IMR-90 (cell line): Measurements from ENCODE around the gene FAM98B. TPM values are rescaled to one million over a fixed set of nuclear protein-coding genes. Genes with fewer than 3 reads are reported as not detected.

Experiments
- ATAC-seq: fragments of 200-7000 bp; cut with Tn5 transposase; 2 replicates; pipeline ENCODE4 v1.9.1; 2020; ENCODE audit warnings: low read depth, mild to moderate bottlenecking, moderate library complexity
- BruUV-seq: library from RNA; stranded (reverse); fragments of 400-500 nt; replicated peaks from 2 replicates; lab custom pipeline; 2021; lab: Mats Ljungman, UMichigan
- CTCF ChIA-PET: fragments of 300-600 bp; formaldehyde crosslinking; extraction: SDS; loops from one replicate; lab custom pipeline; 2021; ENCODE audit warnings: antibody characterized with exemption; lab: Yijun Ruan, JAX
- POLR2A ChIA-PET: fragments of 300-600 bp; sonication (Branson Sonifier 250); formaldehyde crosslinking; loops from one replicate; lab custom pipeline; 2022; ENCODE audit warnings: antibody characterized with exemption; ENCODE audit not compliant: unreplicated experiment; lab: Charles Lee
- DNase-seq: peaks from one replicate; pipeline ENCODE4 v3.0.0; 2013
- H2AFZ ChIP-seq: replicated peaks from 2 replicates; pipeline ENCODE3; 2013; ENCODE audit warnings: low read length, mild to moderate bottlenecking; ENCODE audit not compliant: poor library complexity
- H2AK5ac ChIP-seq: 2 replicates; pipeline ENCODE4 v1.6.1; 2013; ENCODE audit warnings: low read depth, low read length, inconsistent platforms
- H2AK9ac ChIP-seq: replicated peaks from 2 replicates; pipeline ENCODE3; 2013; ENCODE audit warnings: mild to moderate bottlenecking, low read depth, low read length, moderate library complexity; ENCODE audit not compliant: poor library complexity
- H2BK120ac ChIP-seq: 2 replicates; pipeline ENCODE4 v1.6.1; 2013; ENCODE audit warnings: low read depth, low read length, inconsistent platforms
- H2BK15ac ChIP-seq: 3 replicates; pipeline ENCODE4 v1.6.1; 2013; ENCODE audit warnings: low read depth, low read length, inconsistent platforms
- H2BK20ac ChIP-seq: 2 replicates; pipeline ENCODE4 v1.6.1; 2013; ENCODE audit warnings: low read depth, mild to moderate bottlenecking, inconsistent platforms, low read length, moderate library complexity
- H2BK5ac ChIP-seq: 2 replicates; pipeline ENCODE4 v1.6.1; 2013; ENCODE audit warnings: mild to moderate bottlenecking, low read depth, low read length, inconsistent platforms; ENCODE audit not compliant: poor library complexity, severe bottlenecking
- H3K14ac ChIP-seq: replicated peaks from 2 replicates; pipeline ENCODE4 v1.6.1; 2013; ENCODE audit warnings: low read depth, low read length, inconsistent platforms
- H3K18ac ChIP-seq: 2 replicates; pipeline ENCODE4 v1.6.1; 2013; ENCODE audit warnings: low read depth, low read length, control low read depth
- H3K23ac ChIP-seq: 2 replicates; pipeline ENCODE4 v1.6.1; 2013; ENCODE audit warnings: low read depth, low read length, inconsistent platforms
- H3K27ac ChIP-seq: 2 replicates; pipeline ENCODE4 v1.5.1; 2013; ENCODE audit warnings: mild to moderate bottlenecking, control low read depth, low read length; ENCODE audit not compliant: insufficient read depth
- H3K27me3 ChIP-seq: 2 replicates; pipeline ENCODE4 v1.6.1; 2013; ENCODE audit warnings: low read length; ENCODE audit not compliant: control insufficient read depth, insufficient read depth
- H3K36me3 ChIP-seq: 2 replicates; pipeline ENCODE4 v1.6.1; 2013; ENCODE audit warnings: low read length, mixed read lengths; ENCODE audit not compliant: control insufficient read depth, insufficient read depth
- H3K4ac ChIP-seq: 2 replicates; pipeline ENCODE4 v1.6.1; 2013; ENCODE audit warnings: low read depth, low read length, inconsistent platforms
- H3K4me1 ChIP-seq: 2 replicates; pipeline ENCODE4 v1.6.1; 2013; ENCODE audit warnings: low read length, mixed read lengths; ENCODE audit not compliant: control insufficient read depth, insufficient read depth
- H3K4me2 ChIP-seq: 2 replicates; pipeline ENCODE4 v1.6.1; 2013; ENCODE audit warnings: low read depth, mild to moderate bottlenecking, control low read depth, low read length, moderate library complexity
- H3K4me3 ChIP-seq: 2 replicates; pipeline ENCODE4 v1.5.1; 2013; ENCODE audit warnings: low read depth, mild to moderate bottlenecking, control low read depth, low read length, moderate library complexity; ENCODE audit not compliant: insufficient read depth
- H3K56ac ChIP-seq: 2 replicates; pipeline ENCODE4 v1.6.1; 2013; ENCODE audit warnings: low read length, inconsistent platforms; ENCODE audit not compliant: insufficient read depth; ENCODE audit errors: extremely low read depth
- H3K79me1 ChIP-seq, 2 experiments: 2 replicates each; pipeline ENCODE4 v1.6.1; 2013; ENCODE audit warnings: low read length in 2 of 2, inconsistent platforms in 1 of 2, low read depth in 1 of 2
- H3K9ac ChIP-seq: 2 replicates; pipeline ENCODE4 v1.6.1; 2013; ENCODE audit warnings: low read depth, low read length, control low read depth
- H3K9me1 ChIP-seq: 2 replicates; pipeline ENCODE4 v1.6.1; 2013; ENCODE audit warnings: low read length, inconsistent platforms; ENCODE audit not compliant: insufficient read depth
- H3K9me3 ChIP-seq: 2 replicates; pipeline ENCODE4 v1.6.1; 2013; ENCODE audit warnings: low read length; ENCODE audit not compliant: control insufficient read depth, insufficient read depth
- H4K20me1 ChIP-seq: 2 replicates; pipeline ENCODE4 v1.6.1; 2013; ENCODE audit warnings: low read length, inconsistent platforms; ENCODE audit not compliant: insufficient read depth
- H4K5ac ChIP-seq: 2 replicates; pipeline ENCODE4 v1.6.1; 2013; ENCODE audit warnings: mild to moderate bottlenecking, low read depth, low read length, control low read depth
- H4K8ac ChIP-seq, 2 experiments: 2 replicates each; pipeline ENCODE4 v1.6.1; 2013; ENCODE audit warnings: low read depth in 2 of 2, low read length in 2 of 2, control low read depth in 1 of 2, inconsistent platforms in 1 of 2
- H4K91ac ChIP-seq: 2 replicates; pipeline ENCODE4 v1.6.1; 2013; ENCODE audit warnings: low read depth, low read length, inconsistent platforms; ENCODE audit not compliant: insufficient read depth
- BHLHE40 ChIP-seq: fragments of 150-350 bp; IDR thresholded peaks from 2 replicates; pipeline ENCODE4 v1.6.1; 2016; ENCODE audit warnings: mild to moderate bottlenecking, low read depth, low read length
- CEBPB ChIP-seq: IDR thresholded peaks from 2 replicates; pipeline ENCODE4 v1.6.1; 2012; ENCODE audit warnings: low read depth, low read length, improper control_type of control experiment
- MAFK ChIP-seq: IDR thresholded peaks from 2 replicates; pipeline ENCODE4 v1.6.1; 2012; ENCODE audit warnings: low read depth, low read length, improper control_type of control experiment
- MAZ ChIP-seq: IDR thresholded peaks from 2 replicates; pipeline ENCODE4 v1.6.1; 2012; ENCODE audit warnings: low read depth, mild to moderate bottlenecking, low read length, improper control_type of control experiment, moderate library complexity, borderline replicate concordance
- RAD21 ChIP-seq: IDR thresholded peaks from 2 replicates; pipeline ENCODE4 v1.6.1; 2012; ENCODE audit warnings: low read length, improper control_type of control experiment
- WGBS, 2 experiments: methylation state at CpG; one replicate each; pipeline versions ENCODE4 v1.1.5 to v1.1.7; 2013; ENCODE audit warnings: missing lambda C conversion rate in 2 of 2; ENCODE audit not compliant: insufficient read length in 1 of 2; ENCODE audit errors: extremely low coverage in 2 of 2; 5-methylcytosine and 5-hydroxymethylcytosine counted together
- dilution Hi-C: fragments of 300-500 bp; cut with HindIII; formaldehyde crosslinking; loops from one replicate; pipeline ENCODE4 v1.14.3; 2018; ENCODE audit warnings: low sequenced_read_pairs; ENCODE audit not compliant: unreplicated experiment
- in situ Hi-C: fragments of 300-500 bp; cut with MboI; formaldehyde crosslinking; loops from 3 replicates; pipeline ENCODE4 v1.14.3; 2019; ENCODE audit warnings: low sequenced_read_pairs, inconsistent platforms, mixed read lengths
- intact Hi-C: fragments of 100-400 bp; cut with micrococcal nuclease; formaldehyde crosslinking; loops from 2 replicates; pipeline ENCODE4 v1.10.0; 2022
- polyA plus RNA-seq, 3 experiments: library from polyadenylated mRNA; depleted of rRNA; stranded (reverse); fragments of >200 nt; gene quantifications; 2 replicates each; pipeline ENCODE4 v1.2.3, GENCODE V29; 2012; ENCODE audit warnings: low replicate concordance in 1 of 3
- total RNA-seq: library from RNA; depleted of rRNA; stranded (reverse); fragments of >200 nt; gene quantifications from 2 replicates; pipeline ENCODE4 v1.2.3, GENCODE V29; 2012

FAM98B gene
- total and polyA plus RNA-seq, 2 of the 4 experiments (the other 2 are of a cell fraction) = 2.7 to 12.2 TPM

- ATAC-seq (peak; percentile 21; the same call in 1 of the 2 replicates), DNase-seq (peak; percentile 19)
- Histone ChIP-seq H3K14ac (peak overlapping the region; percentile 30), H4K5ac (peak overlapping the region; percentile 14; the same call in 1 of the 2 replicates), H2AFZ (peak overlapping the region; percentile 99), H4K91ac (0 out of 2 replicates have a peak overlapping the region, but pooled peaks have one; percentile 96), H2AK5ac (0 out of 2 replicates have a peak overlapping the region, but pooled peaks have one; percentile 3), H3K9ac (peak overlapping the region; percentile 99), H2BK15ac (no peak overlapping the region), H3K4ac (no peak overlapping the region), H2BK120ac (no peak overlapping the region), H4K8ac (peak overlapping the region; percentile 81 to 99; a peak in 2 of 4 replicates), H2AK9ac (no peak overlapping the region), H3K18ac (peak overlapping the region; percentile 32; the same call in 1 of the 2 replicates), H3K56ac (peak overlapping the region; percentile 31; the same call in 1 of the 2 replicates), H3K4me1 (peaks cover 3% of the 10 kb centered on the region; the same call in 1 of the 2 replicates), H2BK20ac (no peak overlapping the region), H3K4me3 (peak overlapping the region; percentile 87), H3K36me3 (peaks cover 4% of the 10 kb centered on the region; the same call in 1 of the 2 replicates), H3K9me3 (no peaks in the 10 kb centered on the region), H3K27me3 (0 out of 2 replicates have a peak, but pooled peaks cover 3% of the 10 kb centered on the region), H3K23ac (peak overlapping the region; percentile 61), H3K27ac (peak overlapping the region; percentile 98), H3K9me1 (peaks cover 16% of the 10 kb centered on the region), H3K4me2 (peak overlapping the region; percentile 95), H4K20me1 (no peaks in the 10 kb centered on the region; the same call in 1 of the 2 replicates), H2BK5ac (peak overlapping the region; percentile 94), H3K79me1 (peaks cover 33 to 47% of the 10 kb centered on the region in 2 experiments)
- ChIA-PET POLR2A (interaction anchor here (1.0 kb wide), 1 partner anchor 10 kb away, joined by 3 read pairs; no protein-coding TSS in a partner anchor), CTCF (interaction anchor here (0.7 to 2.5 kb wide), 6 partner anchors 13 to 458 kb away, joined by 3 to 8 read pairs (median 4); no protein-coding TSS in a partner anchor)
- no CpG with 5 or more reads among the region's 12 CpGs for WGBS, 2 experiments
- dilution Hi-C loops = no loop called here
- no peak for TF ChIP-seq RAD21
- TF ChIP-seq BHLHE40 = no peak
- TF ChIP-seq MAZ = no peak
- TF ChIP-seq CEBPB = no peak
- no peak for TF ChIP-seq MAFK
- BruUV-seq = TSS peak; percentile 70
- intact Hi-C loops = no loop called here
- in situ Hi-C loops = no loop called here
These were observed 766 bp downstream of the FAM98B start for GRCh38 chr15:38454696-38455090.
